ENCODE results near the gene GRHL1.

- TF ChIP-seq POLR2A (IDR thresholded peaks at IDR 0.05): no peak
- no peak for TF ChIP-seq CTCF (IDR thresholded peaks at IDR 0.05)
Measured at GRCh38 chr2:9954136-9954535, 2.6 kb downstream of the GRHL1 start.
